Keratinocyte (primary cell): ENCODE measurements around the gene MFSD6. TPM values are rescaled to one million over a fixed set of nuclear protein-coding genes. Genes with fewer than 3 reads are reported as not detected.

ENCODE experiments used
- DNase-seq: peaks from one replicate; pipeline ENCODE4 v3.0.0-alpha.2; 2011; ENCODE audit warnings: low read depth, missing footprints, low spot score
- FAIRE-seq: peaks from 2 replicates; lab custom pipeline; 2011; peaks lifted over from hg19 to GRCh38; lab: Jason Lieb, UNC
- H2AFZ ChIP-seq: 2 replicates; pipeline ENCODE4 v1.6.0; 2012; ENCODE audit warnings: low read length, control low read depth, inconsistent platforms; ENCODE audit not compliant: control insufficient read depth
- H3K27ac ChIP-seq: 2 replicates; pipeline ENCODE4 v1.5.1; 2011; ENCODE audit warnings: low read length; ENCODE audit not compliant: control insufficient read depth, insufficient read depth
- H3K27me3 ChIP-seq: 3 replicates; pipeline ENCODE4 v1.6.0; 2011; ENCODE audit warnings: low read length; ENCODE audit not compliant: control insufficient read depth, insufficient read depth; ENCODE audit errors: extremely low read depth
- H3K36me3 ChIP-seq, 2 experiments: 2 replicates in 1 of 2; 3 replicates in 1 of 2; pipeline ENCODE4 v1.5.1; 2011; ENCODE audit warnings: low read length in 2 of 2, mild to moderate bottlenecking in 1 of 2; ENCODE audit not compliant: control insufficient read depth in 2 of 2, insufficient read depth in 2 of 2; ENCODE audit errors: extremely low read depth in 1 of 2
- H3K4me1 ChIP-seq: 3 replicates; pipeline ENCODE4 v1.5.1; 2011; ENCODE audit warnings: low read length; ENCODE audit not compliant: control insufficient read depth, insufficient read depth; ENCODE audit errors: extremely low read depth
- H3K4me2 ChIP-seq: 3 replicates; pipeline ENCODE4 v1.6.0; 2011; ENCODE audit warnings: low read depth, low read length; ENCODE audit not compliant: control insufficient read depth, insufficient read depth; ENCODE audit errors: extremely low read depth
- H3K4me3 ChIP-seq, 3 experiments: fragments of 200-600 bp in 1 of 3; sonication (generic) in 1 of 3; 2 replicates in 2 of 3; 3 replicates in 1 of 3; pipeline ENCODE4 v1.5.1; 2011 to 2016; ENCODE audit warnings: low read length in 3 of 3, mild to moderate bottlenecking in 3 of 3, control low read depth in 2 of 3, inconsistent platforms in 1 of 3, low read depth in 1 of 3, mixed read lengths in 1 of 3, mixed run types in 1 of 3, moderate library complexity in 1 of 3; ENCODE audit not compliant: control insufficient read depth in 2 of 3, insufficient read depth in 2 of 3; ENCODE audit errors: extremely low read depth in 1 of 3
- H3K79me2 ChIP-seq: 2 replicates; pipeline ENCODE4 v1.6.0; 2012; ENCODE audit warnings: low read length; ENCODE audit not compliant: control insufficient read depth, insufficient read depth
- H3K9ac ChIP-seq: 3 replicates; pipeline ENCODE4 v1.6.0; 2011; ENCODE audit warnings: low read length; ENCODE audit not compliant: control insufficient read depth, insufficient read depth; ENCODE audit errors: extremely low read depth
- H3K9me1 ChIP-seq: 3 replicates; pipeline ENCODE4 v1.6.0; 2011; ENCODE audit warnings: low read length; ENCODE audit not compliant: control insufficient read depth, insufficient read depth; ENCODE audit errors: extremely low read depth
- H3K9me3 ChIP-seq: 2 replicates; pipeline ENCODE4 v1.5.1; 2012; ENCODE audit warnings: low read depth, low read length; ENCODE audit not compliant: control insufficient read depth
- H4K20me1 ChIP-seq: 3 replicates; pipeline ENCODE4 v1.6.0; 2011; ENCODE audit warnings: low read length; ENCODE audit not compliant: control insufficient read depth, insufficient read depth; ENCODE audit errors: extremely low read depth
- CTCF ChIP-seq, 3 experiments: IDR thresholded peaks in 1 of 3; conservative IDR thresholded peaks in 1 of 3; optimal IDR thresholded peaks in 1 of 3; 2 replicates in 2 of 3; 3 replicates in 1 of 3; pipeline versions ENCODE3 to v1.5.1; 2011; ENCODE audit warnings: low read length in 3 of 3, mild to moderate bottlenecking in 3 of 3, moderate library complexity in 2 of 3, control low read depth in 1 of 3, inconsistent platforms in 1 of 3; ENCODE audit not compliant: insufficient read depth in 2 of 3; ENCODE audit errors: extremely low read depth in 1 of 3
- EZH2 ChIP-seq: IDR thresholded peaks from one replicate; pipeline ENCODE4 v1.6.1; 2012; ENCODE audit warnings: inconsistent platforms, mild to moderate bottlenecking, low read length, moderate library complexity
- dilution Hi-C: fragments of 300-500 bp; cut with MboI; formaldehyde crosslinking; loops from one replicate; pipeline ENCODE4 v1.7.0; 2020; ENCODE audit warnings: low sequenced_read_pairs; ENCODE audit not compliant: extremely low pct_ligation_motif_present
- polyA plus RNA-seq, 5 experiments: library from polyadenylated mRNA; depleted of rRNA in 3 of 5; stranded (reverse) in 3 of 5; stranded (forward) in 1 of 5; unstranded in 1 of 5; fragments of >200 nt; gene quantifications; 1 replicate in 1 of 5; 2 replicates in 3 of 5; 3 replicates in 1 of 5; pipeline versions ENCODE4 v1.2.1 to v1.2.3, GENCODE V29; 2011 to 2012; ENCODE audit warnings: missing spikeins in 2 of 5, low read depth in 1 of 5, low replicate concordance in 1 of 5

The MFSD6 gene
- polyA plus RNA-seq, 1 donor (not counting 4 experiments of a cell fraction or from before 2014, with no cell fraction given) = 11.0 TPM

- H3K4me1 ChIP-seq = no peaks in the 10 kb centered on the region
- no peak for FAIRE-seq
- H3K9me1 ChIP-seq = no peaks in the 10 kb centered on the region
- H3K27ac ChIP-seq = no peak overlapping the region
- no peaks in the 10 kb centered on the region for H3K9me3 ChIP-seq
- DNase-seq = no peak
- no peak overlapping the region for H3K4me3 ChIP-seq
- TF ChIP-seq EZH2 (no peak), CTCF (optimal IDR thresholded peaks at IDR 0.05 in 1 of 3, IDR thresholded peaks at IDR 0.05 in 1 of 3, conservative IDR thresholded peaks at IDR 0.05 in 1 of 3; ENCODE audit: extremely low read depth in 1 of 3, insufficient read depth in 2 of 3, low read length in 3 of 3) (no peak)
- peaks cover 0 to 2% of the 10 kb centered on the region in 2 experiments for H3K36me3 ChIP-seq
- dilution Hi-C loops = no loop called here
- H2AFZ ChIP-seq = no peak overlapping the region
- H3K27me3 ChIP-seq = no peaks in the 10 kb centered on the region
- H3K9ac ChIP-seq = no peak overlapping the region
- H3K79me2 ChIP-seq = no peaks in the 10 kb centered on the region
- no peak overlapping the region for H3K4me2 ChIP-seq
- no peaks in the 10 kb centered on the region for H4K20me1 ChIP-seq
These were observed 48.7 kb downstream of the MFSD6 start for GRCh38 chr2:190456833-190457232.

- FAIRE-seq (no peak), DNase-seq (no peak)
- Histone ChIP-seq H2AFZ (no peak overlapping the region), H3K4me3 (no peak overlapping the region), H3K27ac (no peak overlapping the region), H3K79me2 (no peaks in the 10 kb centered on the region), H3K27me3 (no peaks in the 10 kb centered on the region), H3K9me1 (no peaks in the 10 kb centered on the region), H3K9ac (no peak overlapping the region), H3K4me1 (no peaks in the 10 kb centered on the region), H4K20me1 (no peaks in the 10 kb centered on the region), H3K4me2 (no peak overlapping the region), H3K36me3 (peaks cover 0 to 2% of the 10 kb centered on the region in 2 experiments), H3K9me3 (no peaks in the 10 kb centered on the region)
- TF ChIP-seq CTCF (optimal IDR thresholded peaks at IDR 0.05 in 1 of 3, IDR thresholded peaks at IDR 0.05 in 1 of 3, conservative IDR thresholded peaks at IDR 0.05 in 1 of 3; ENCODE audit: extremely low read depth in 1 of 3, insufficient read depth in 2 of 3, low read length in 3 of 3) = no peak
- no peak for TF ChIP-seq EZH2
- dilution Hi-C loops = no loop called here
These were observed 49.1 kb downstream of the MFSD6 start for GRCh38 chr2:190457256-190457655.
